ENCODE data around the gene DLGAP1.

GRCh38 chr18:4101009-4101408, 354.1 kb downstream of the DLGAP1 start:
- TF ChIP-seq, protein P1, sequence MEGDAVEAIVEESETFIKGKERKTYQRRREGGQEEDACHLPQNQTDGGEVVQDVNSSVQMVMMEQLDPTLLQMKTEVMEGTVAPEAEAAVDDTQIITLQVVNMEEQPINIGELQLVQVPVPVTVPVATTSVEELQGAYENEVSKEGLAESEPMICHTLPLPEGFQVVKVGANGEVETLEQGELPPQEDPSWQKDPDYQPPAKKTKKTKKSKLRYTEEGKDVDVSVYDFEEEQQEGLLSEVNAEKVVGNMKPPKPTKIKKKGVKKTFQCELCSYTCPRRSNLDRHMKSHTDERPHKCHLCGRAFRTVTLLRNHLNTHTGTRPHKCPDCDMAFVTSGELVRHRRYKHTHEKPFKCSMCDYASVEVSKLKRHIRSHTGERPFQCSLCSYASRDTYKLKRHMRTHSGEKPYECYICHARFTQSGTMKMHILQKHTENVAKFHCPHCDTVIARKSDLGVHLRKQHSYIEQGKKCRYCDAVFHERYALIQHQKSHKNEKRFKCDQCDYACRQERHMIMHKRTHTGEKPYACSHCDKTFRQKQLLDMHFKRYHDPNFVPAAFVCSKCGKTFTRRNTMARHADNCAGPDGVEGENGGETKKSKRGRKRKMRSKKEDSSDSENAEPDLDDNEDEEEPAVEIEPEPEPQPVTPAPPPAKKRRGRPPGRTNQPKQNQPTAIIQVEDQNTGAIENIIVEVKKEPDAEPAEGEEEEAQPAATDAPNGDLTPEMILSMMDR (conservative IDR thresholded peaks at IDR 0.05 in 1 of 2, IDR thresholded peaks at IDR 0.05 in 1 of 2; ENCODE audit: extremely low read depth in 1 of 2, insufficient read depth in 1 of 2, low read depth in 1 of 2, low read length in 2 of 2), result no peak
- TF ChIP-seq EZH2 (IDR thresholded peaks at IDR 0.05; ENCODE audit: borderline replicate concordance, low read length), result no peak
